NK-92 (cell line): Measurements from ENCODE around the gene GTPBP4.

Experiments
- DNase-seq: peaks from one replicate; lab custom pipeline; 2025; ENCODE audit not compliant: unreplicated experiment; lab: John Stamatoyannopoulos, UW

The GTPBP4 gene

DNA sequence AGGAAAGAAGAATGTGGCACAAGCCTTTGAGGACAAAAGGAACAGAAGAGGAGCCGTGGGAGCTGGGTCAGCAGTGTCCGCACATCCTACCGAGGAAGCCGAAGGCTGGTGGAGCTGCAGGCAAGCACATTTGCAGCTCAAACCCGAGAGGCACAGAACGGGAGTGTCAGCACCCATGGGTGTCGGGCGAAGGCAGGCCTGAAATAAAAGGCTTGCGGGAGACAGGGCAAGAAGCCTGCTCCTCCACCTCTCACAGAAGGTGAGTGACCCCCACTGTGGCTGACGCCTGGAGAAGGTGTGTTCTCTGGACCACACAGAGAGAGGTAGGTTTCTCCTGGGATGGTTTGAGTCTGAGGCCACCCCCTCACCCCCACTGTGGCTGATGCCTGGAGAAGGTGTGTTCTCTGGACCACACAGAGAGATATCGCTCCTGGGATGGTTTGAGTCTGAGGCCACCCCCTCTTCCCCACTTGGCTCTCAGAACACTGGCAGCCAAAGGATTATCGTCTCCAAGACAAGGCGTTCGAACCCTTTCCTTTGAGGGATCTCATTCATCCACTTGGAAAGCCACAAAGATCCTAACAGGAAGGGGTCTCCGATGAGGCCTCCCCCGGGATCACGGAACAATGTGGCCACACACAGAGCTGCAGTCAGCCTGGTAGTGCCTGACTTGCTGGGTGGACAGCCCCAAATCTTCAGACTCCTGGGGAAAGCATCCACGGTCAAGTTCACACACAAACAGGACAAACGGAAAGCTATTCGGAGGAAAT, 21.6 kb upstream of the GTPBP4 start:
- no peak for DNase-seq

DNA sequence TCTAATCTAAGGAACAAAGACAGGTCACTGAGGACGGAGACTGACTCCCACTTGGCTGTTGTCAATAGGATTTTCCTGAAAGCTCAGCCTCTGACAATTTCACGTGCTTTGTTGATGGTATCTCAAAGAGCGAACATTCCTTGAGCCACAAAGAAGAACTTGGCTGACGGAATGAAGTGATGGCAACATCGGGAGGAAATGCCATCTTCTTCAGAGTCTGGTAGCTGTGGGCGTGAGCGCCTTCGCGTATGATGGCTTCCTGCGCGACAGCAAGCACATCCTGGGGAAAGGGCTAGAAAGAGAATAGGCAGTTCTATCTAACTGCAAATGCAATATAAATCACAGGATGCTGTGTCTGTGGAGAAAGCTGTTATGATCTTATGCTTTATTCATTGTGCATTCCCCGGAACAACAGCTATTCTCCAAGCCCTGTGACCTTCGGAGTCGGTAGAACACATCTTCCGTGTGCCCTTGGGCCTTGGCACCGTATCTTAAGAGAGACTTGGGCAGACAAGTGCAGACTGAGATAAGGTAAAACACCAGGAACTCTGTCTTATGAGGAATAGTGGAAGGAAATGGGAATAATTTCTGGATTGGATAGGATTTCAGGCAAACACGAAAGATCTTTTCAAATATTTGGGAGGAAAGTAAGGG, 19.6 kb upstream of the GTPBP4 start:
- DNase-seq, result no peak

DNA sequence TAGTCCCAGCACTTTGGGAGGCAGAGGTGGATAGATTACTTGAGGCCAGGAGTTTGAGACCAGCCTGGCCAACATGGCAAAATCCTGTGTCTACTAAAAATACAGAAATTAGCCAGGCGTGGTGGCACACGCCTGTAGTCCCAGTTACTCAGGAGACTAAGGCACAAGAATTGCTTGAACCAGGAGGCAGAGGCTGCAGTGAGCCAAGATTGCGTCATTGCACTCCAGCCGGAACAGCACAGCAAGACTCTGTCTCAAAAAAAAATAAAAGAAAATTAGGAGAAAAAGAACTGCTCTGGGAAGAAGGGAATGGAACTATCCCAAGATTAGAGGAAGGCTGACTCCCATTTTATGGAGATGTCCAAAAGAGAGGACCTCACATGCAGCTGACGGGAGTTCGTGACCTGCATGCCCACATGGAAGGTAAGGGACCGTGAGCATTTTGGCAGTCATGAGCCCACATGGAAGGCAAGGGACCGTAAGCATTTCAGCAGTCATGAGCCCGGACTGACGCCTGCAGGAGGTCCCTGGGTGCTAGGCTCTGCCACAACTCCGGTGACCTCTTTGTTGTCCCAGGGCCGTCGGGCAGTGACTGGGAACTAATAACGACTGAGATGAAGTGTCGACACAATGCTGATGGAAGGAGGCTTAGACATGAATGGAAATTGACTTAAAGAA, 18.6 kb upstream of the GTPBP4 start:
- DNase-seq, result no peak

DNA sequence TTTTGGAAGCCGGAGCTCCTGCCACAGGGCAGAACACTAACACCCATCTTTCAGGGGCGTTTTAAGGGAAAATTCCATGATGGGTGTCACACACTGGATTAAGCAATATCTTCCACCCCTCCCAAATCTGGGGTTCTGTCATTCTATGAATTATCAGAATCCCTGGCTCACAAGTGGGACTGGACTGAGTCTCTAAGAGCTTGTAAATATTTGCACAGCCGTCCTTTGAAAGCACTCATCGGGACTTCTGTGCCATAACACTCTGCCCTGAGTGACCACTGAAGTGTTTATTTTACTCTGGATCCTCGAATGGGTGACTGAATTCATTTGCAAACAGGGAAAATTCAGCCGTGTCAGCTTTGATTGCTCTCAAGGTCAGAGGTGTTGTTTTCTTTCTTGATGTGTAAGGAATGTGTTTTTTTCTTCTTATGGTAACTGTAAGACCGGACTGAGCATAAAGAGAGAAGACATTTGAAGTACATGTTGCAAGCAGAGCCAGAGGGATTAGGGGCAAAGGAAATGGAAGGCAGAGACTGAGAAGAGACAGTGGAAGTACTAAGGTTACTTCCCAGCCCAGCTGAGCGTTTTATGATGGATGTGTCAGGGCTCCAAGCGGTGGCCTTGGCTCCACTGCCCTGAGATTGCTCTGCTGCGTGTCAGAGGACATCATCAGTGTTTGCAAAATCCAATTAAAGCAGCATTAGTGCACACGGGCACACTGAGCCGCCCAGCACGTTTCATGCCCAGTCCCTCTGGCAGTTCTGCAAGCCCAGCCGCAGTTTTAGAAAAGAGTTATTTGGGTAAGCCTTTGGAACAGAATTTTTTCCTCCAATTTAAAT, 17.7 kb upstream of the GTPBP4 start:
- DNase-seq, result no peak

DNA sequence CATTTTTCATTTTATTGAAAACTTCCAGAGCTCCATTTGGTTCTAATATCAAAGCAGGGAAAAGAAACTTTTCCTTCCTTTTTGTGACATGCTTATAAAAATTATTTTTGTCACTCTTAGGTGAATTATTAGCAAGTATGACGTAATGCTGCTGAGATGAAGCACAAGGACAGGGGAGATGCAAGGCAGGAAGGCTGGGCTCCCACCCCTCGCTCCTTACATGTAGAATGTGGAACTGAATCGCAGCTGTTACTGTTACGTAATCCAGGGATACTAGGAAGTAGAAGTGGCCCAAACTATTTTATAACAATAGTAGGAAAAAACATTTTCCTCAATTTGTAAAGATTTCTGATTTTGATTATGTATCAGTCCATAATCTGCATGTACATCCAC, 17.1 kb upstream of the GTPBP4 start:
- no peak for DNase-seq

DNA sequence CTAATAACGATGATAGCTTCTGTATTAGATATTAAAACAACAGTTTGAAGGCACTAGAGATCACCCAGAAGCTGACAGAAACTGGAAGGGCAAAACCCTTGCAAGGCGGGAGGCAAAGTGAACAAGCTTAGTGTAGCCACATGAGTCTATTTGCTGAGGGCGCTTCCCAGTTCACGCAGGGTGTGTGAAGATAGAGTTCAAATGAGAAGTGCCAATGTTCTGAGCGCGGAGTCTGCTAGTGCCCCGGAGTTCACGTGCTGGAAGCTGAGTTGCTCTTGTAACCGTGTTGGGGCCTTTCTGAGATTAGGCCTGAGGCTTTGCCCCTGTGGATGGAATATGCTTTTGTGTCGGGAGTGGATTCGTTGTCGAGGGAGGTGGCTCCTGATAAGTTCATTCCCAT, 16.6 kb upstream of the GTPBP4 start:
- DNase-seq, result no peak

DNA sequence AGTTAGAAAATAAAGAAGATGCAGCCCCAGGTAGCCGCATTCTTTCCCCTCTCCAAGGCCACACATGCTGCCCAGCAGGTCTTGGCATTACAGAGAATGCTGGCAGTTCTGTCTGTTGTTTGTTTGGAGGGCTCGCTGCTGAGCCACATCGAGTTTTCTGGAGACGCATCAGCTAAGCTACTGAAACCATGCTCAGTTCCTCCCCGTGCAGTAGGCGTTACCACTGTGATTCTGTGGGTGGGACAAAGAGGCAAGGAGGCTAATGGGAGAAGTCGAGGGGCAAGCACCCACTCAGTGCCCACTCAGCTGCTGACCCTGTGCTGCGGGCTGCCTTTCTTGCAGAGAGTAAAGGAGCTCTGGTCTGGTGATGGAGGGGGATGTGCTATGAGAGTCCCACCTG, 15.5 kb upstream of the GTPBP4 start:
- no peak for DNase-seq

DNA sequence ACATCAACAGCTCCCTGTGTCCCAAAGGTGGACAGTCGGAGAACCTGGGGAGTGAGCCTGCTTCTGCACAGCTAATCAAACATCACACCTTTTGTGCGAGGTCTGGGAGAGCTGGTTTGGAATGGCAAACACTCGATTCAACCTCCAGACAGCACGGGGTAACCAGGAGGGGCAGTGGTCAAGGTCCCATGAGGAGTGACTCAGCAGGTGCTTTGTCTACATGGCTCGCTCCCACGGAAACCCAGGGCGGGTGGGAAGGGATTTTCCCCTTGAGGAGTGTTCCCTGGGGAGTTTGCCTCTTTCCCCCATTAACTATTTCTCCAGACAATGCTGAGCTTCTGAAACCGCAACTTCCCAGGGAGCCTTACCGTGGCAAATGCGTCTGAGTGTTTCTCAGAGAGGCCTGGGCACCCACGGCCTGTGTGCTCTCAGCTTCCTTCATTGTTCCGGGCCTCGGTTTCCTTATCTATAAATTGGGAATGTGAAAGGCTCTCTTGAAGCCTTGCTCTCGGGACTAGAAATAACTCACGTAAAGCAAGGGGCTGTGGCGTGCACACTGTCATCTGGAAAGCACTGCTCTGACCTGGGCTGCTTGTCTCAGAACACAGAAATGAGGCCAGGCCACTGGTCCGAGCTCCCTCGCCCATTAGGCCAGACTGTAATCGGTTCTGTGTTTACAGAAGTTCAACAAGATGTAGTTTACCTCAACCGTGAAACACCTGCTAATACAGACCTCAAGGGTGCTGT, 14.0 kb upstream of the GTPBP4 start:
- no peak for DNase-seq

DNA sequence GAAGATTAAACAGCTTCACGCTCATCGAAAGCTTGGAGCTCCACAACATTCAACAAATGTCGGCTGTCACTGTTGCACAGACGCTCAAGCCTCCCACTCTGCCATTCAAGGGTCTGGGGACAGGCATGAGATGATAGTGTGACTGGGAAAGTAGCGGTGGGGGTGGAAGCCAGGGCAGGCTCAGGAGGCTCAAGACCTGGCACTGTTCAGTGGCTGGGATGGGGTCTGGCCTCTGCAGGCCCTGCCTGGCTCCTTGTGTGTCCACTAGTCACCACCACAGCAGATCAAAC, 13.5 kb upstream of the GTPBP4 start:
- no peak for DNase-seq

DNA sequence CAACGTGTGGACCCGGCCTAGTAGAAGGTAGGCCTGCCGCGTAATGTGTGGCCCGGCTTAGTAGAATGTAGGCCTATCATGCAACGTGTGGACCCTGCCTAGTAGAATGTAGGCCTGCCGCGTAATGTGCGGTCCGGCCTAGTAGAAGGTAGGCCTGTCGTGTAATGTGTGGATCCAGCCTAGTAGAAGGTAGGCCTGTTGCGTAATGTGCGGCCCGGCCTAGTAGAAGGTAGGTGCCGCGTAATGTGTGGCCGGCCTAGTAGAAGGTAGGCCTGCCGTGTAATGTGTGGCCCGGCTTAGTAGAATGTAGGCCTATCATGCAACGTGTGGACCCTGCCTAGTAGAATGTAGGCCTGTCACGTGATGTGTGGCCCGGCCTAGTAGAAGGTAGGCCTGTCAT, 11.9 kb upstream of the GTPBP4 start:
- no peak for DNase-seq

DNA sequence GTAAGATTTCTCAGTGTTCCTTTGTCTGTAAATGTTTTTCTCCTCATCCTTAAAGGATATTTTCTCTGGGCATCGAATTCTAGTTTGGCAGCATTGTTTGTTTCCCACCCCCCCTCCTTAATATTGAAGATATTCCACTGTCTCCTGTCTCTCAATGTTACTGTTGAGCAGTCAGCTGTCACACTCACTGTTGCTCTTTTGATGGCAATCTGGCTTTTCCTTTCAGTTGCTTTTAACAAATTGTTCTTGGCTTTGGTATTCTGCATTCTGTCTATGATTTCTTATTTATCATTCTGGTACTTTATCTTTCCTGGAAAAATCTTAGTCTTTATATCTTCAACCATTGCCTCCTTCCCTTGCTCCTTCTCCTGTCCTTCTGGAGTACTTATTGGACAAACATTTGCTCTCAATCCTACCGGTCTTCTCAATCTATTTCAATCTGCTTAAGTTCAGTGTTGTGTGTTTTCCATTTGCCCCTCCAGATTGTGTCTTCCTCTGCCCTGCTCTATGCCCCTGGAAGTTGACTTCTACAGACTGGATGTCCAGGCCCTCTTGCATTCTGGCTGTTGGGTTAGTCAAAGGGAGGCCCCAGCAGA, 9.3 kb upstream of the GTPBP4 start:
- DNase-seq, result no peak

DNA sequence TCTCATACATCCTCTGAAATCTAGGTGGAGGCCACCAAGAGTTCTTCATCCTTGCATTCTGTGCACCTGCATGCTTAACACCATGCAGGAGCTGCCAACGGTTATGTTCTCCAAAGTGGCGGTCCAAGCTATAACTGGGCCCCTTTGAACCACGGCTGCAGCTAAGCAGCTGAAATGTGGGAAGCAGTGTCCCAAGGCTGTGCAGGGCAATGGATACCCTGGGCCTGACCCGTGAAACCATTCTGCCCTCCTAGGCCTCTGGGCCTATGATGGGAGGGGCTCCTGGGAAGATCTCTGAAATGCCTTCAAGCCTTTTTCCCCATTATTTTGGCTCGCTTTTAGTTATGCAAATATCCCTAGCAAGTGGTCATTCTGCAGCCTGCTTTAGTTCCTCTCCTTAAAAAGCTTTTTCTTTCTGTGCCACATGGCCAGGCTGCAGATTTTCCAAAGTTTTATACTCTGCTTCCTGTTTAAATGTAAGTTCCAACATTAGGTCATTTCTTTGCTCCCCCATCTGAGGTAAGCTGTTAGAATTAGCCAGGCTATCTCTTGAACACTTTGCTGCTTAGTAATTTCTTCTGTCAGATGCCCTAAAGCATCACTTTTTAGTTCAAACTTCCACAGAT, 7.7 kb upstream of the GTPBP4 start:
- no peak for DNase-seq

DNA sequence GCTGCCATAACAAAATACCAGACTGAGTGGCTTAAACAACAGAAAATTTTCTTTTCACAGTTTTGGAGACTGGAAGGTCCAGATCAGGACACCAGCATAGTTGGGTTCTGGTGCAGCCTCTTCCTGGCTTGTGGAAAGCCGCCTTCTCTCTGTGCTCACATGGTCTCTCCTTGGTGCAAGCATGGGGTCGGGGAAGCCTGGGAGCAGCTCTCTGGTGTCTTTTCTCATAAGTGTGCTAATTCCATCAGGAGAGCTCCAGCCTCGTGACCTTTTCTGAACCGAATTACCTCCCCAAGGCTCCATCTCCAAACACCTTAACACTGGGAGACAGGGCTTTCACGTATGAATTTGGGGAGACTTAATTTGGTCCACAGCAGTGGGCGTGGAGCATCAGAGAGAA, 4.8 kb upstream of the GTPBP4 start:
- no peak for DNase-seq

DNA sequence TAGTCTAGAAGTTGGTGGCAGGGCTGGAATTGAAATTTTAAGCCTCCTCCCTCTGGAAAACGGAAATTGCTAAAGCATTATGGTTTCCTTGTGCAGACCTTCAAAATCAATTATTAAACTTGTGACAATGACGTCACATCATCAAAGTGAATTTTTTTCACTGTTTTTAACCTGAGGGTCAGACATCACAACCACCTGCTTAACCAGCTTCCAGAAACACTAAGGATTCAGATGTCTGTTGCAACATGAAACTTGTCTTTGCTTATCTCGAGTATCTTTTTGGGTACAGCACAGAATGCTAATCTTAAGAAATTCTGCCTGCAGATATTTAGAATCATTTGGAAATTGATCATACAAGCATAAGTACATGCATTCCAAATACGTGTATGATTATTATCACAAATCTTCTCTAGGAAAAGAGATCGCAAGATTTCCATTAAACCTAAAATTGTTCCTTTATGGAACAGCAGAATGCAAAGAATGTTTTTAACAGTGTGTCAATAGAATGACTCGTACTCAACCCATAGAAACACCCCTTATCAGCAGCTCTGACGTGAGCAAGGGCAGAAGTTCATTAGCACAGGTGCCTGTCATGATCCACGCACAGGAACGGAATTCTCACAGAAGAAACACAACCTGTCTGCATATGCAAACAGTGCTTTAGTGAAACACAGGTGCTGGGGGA, 4.1 kb upstream of the GTPBP4 start:
- no peak for DNase-seq

DNA sequence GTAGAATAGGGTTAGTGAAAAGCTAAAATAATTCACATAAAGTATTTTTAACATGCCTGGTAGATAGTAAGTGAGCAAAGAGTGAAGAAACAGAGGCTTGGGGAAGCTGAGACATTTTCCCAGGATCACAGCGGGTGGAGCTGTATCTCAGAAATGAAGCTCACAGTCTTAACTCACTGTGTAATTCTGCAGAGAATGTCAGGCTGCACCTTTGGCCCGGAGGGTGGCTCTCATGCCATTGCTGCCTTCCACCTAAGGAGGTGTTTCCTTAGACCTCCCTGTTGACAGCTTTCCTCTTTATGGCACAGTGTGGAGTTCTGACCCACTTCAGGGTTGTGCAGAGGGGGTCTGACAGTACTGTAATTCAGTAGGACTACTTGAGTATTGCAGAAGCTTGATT, 2.9 kb upstream of the GTPBP4 start:
- no peak for DNase-seq

DNA sequence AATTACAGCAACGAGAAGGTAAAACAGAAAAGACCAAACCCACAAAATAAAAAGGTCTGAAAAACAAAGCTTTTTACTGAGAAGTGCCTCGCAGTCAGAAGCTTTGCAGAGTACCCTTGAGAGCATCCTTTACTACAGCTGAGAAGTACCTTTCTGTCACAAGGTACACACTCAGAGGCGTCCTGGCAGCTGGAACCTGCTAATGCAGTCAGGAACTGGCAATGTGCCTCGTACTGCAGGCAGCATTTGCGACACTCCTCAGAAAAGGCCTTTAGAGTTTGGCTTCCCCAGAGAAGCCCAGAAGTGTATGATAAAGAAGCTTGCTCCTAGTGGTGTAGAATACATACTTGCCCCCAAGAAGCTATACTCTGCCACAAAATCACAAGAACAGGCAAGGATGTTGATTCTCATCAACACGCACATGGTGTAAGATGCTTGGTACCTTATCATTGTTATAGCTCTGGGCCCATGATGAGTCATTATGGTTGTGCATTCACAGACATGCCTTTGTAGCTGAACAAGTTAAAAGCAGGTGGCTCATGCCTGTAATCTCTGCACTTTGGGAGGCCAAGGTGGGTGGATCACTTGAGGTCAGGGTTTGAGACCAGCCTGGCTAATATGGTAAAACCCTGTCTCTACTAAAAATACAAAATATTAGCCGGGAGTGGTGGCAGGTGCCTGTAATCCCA, 2.0 kb upstream of the GTPBP4 start:
- DNase-seq, result no peak

DNA sequence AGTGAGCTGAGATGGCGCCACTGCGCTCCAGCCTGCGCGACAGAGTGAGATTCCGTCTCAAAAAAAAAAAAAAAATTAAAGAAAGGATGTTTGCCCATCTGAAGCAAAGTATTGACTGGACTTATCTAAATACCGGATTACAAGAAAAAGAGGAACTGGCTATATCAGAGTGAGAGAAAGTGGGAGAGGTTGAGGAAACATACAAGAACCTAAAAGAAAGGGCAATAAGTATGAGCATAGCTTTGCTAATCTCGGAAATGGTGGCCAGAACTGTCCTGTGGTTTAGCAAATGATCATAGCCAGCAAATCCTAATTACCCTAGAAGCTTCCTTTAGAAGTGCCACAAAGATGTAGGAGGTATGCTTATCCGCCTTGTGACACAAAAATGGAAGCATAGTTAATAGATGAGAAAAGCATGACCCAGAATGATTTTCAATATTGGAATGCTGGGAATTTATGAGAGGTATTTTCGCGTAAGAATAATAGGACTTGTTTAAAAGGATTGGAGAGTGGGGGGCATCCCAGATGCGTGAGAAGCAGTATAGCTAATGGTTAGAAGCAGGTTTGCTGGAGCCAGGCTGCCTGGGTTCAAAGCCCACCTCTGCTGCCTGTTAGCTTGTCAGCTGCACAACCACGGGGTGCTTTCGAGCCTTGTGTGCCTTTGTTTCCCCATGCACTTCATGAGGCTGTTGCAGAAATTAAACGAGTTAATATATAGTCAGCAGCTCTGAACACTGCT, 1.2 kb upstream of the GTPBP4 start:
- no peak for DNase-seq

DNA sequence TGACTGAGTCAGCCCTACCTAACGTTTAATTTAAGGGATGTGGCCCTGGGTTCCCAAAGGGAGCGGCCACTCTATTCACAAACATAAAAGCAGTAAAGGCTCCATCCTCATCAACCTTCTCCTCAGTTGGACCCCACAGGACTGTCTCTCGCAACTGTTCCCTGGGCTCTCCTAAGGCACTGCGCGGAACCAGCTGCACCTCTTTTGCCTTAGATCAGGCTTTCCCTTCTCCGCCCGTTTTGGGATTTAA, 689 bp upstream of the GTPBP4 start:
- DNase-seq, result no peak
